Lung (tissue), 12 donors: ENCODE data around the gene PHF21A. TPM values are rescaled to one million over a fixed set of nuclear protein-coding genes. Genes with fewer than 3 reads are reported as not detected.

Experiments
- ATAC-seq: fragments of 200-7000 bp; cut with Tn5 transposase; one replicate; pipeline ENCODE4 v1.9.1; 2020; ENCODE audit warnings: moderate number of reproducible peaks; ENCODE audit not compliant: insufficient read depth, low FRiP score
- DNase-seq, 3 donors: peaks; one replicate each; pipeline ENCODE4 v3.0.0-alpha.2; 2013 to 2017
- H3K27ac ChIP-seq, 2 donors: one replicate each; pipeline ENCODE4 v1.5.1; 2013; ENCODE audit warnings: mild to moderate bottlenecking in 2 of 2, moderate library complexity in 2 of 2, control low read depth in 1 of 2, inconsistent platforms in 1 of 2, low read depth in 1 of 2, low read length in 1 of 2
- H3K27me3 ChIP-seq, 3 donors: one replicate each; pipeline ENCODE4 v1.5.1; 2013; ENCODE audit warnings: low read length in 2 of 3; ENCODE audit not compliant: control insufficient read depth in 3 of 3, insufficient read depth in 3 of 3
- H3K36me3 ChIP-seq, 4 donors: one replicate each; pipeline ENCODE4 v1.5.1; 2013; ENCODE audit warnings: low read length in 4 of 4, mild to moderate bottlenecking in 1 of 4, moderate library complexity in 1 of 4; ENCODE audit not compliant: control insufficient read depth in 4 of 4, insufficient read depth in 4 of 4
- H3K4me1 ChIP-seq, 5 donors: one replicate each; pipeline ENCODE4 v1.5.1; 2013; ENCODE audit warnings: low read length in 5 of 5, mild to moderate bottlenecking in 2 of 5, moderate library complexity in 1 of 5; ENCODE audit not compliant: control insufficient read depth in 5 of 5, insufficient read depth in 5 of 5
- H3K4me3 ChIP-seq: one replicate; pipeline ENCODE4 v1.5.1; 2013; ENCODE audit warnings: mild to moderate bottlenecking, control low read depth, moderate library complexity
- H3K9ac ChIP-seq, 2 donors: one replicate each; pipeline ENCODE4 v1.5.1; 2013; ENCODE audit warnings: low read length in 2 of 2, control low read depth in 1 of 2; ENCODE audit not compliant: insufficient read depth in 1 of 2
- H3K9me3 ChIP-seq, 4 donors: one replicate each; pipeline ENCODE4 v1.5.1; 2013; ENCODE audit warnings: low read length in 3 of 4, mild to moderate bottlenecking in 1 of 4, moderate library complexity in 1 of 4; ENCODE audit not compliant: control insufficient read depth in 4 of 4, insufficient read depth in 3 of 4
- CTCF ChIP-seq: IDR thresholded peaks from 2 replicates; pipeline ENCODE4 v1.5.1; 2012; ENCODE audit warnings: mild to moderate bottlenecking; ENCODE audit errors: control extremely low read depth, extremely low read depth
- WGBS, 2 donors: extraction: QIAGEN DNeasy Blood & Tissue Kit; methylation state at CpG; one replicate each; pipeline ENCODE4 v1.1.7; 2013; 5-methylcytosine and 5-hydroxymethylcytosine counted together
- polyA plus RNA-seq, 2 donors: library from polyadenylated mRNA; stranded (reverse); fragments of 200-250 nt; gene quantifications; one replicate each; pipeline ENCODE4 v1.2.1, GENCODE V29; 2013
- total RNA-seq, 2 donors: library from RNA; depleted of rRNA in 1 of 2; stranded (reverse); fragments of >200 nt in 1 of 2; gene quantifications; one replicate each; pipeline ENCODE4 v1.2.1, GENCODE V29; 2014 to 2021
- donor health status: control.
- donor health status: control.
- donor health status: Bipolar disorder and iron deficiency.
- donor health status: healthy.
- donor health status: DM: yes; HTN: yes; CAD: no.

The PHF21A gene
- total and polyA plus RNA-seq, 4 donors: 16.2 to 57.0 (median 29.9) TPM

- Histone ChIP-seq H3K4me3 (no peak overlapping the region), H3K9ac (no peak overlapping the region), H3K36me3 (no peaks in the 10 kb centered on the region), H3K9me3 (no peaks in the 10 kb centered on the region), H3K27me3 (no peaks in the 10 kb centered on the region), H3K4me1 (peaks cover 0 to 31% (median 17%) of the 10 kb centered on the region in 5 donors), H3K27ac (no peak overlapping the region)
- DNase-seq: no peak
- TF ChIP-seq CTCF: no peak
- ATAC-seq: no peak
- WGBS, 2 donors: 82 to 86% methylated on average over 4 of the region's 4 CpGs
These were observed 13.9 kb downstream of the PHF21A start for GRCh38 chr11:46107408-46107718.

GRCh38 chr11:46106530-46107407 lies 14.5 kb downstream of the PHF21A start:
- DNase-seq: peak; percentile 24 to 71 (median 69)
- WGBS, 2 donors: 37 to 40% methylated on average over 5 of the region's 5 CpGs
- no peak for TF ChIP-seq CTCF
- H3K27ac ChIP-seq: no peak overlapping the region
- H3K36me3 ChIP-seq: no peaks in the 10 kb centered on the region
- peaks cover 0 to 33% (median 17%) of the 10 kb centered on the region in 5 donors for H3K4me1 ChIP-seq
- no peaks in the 10 kb centered on the region for H3K9me3 ChIP-seq
- H3K9ac ChIP-seq: peak overlapping the region in 1 of 2 donors; percentile 61
- no peak for ATAC-seq
- H3K4me3 ChIP-seq: no peak overlapping the region
- no peaks in the 10 kb centered on the region for H3K27me3 ChIP-seq

GRCh38 chr11:46105926-46106325 lies 15.3 kb downstream of the PHF21A start:
- Histone ChIP-seq H3K4me3 (no peak overlapping the region), H3K9me3 (no peaks in the 10 kb centered on the region), H3K9ac (peak overlapping the region in 1 of 2 donors; percentile 32), H3K4me1 (peaks cover under 1 to 33% (median 17%) of the 10 kb centered on the region in 5 donors), H3K27ac (no peak overlapping the region), H3K36me3 (no peaks in the 10 kb centered on the region), H3K27me3 (no peaks in the 10 kb centered on the region)
- 59 to 77% methylated on average over 2 of the region's 2 CpGs for WGBS, 2 donors
- no peak for TF ChIP-seq CTCF
- no peak for ATAC-seq
- no peak for DNase-seq
